Occipital lobe (tissue), 2 donors: Measurements from ENCODE around the gene MAP3K2. TPM values are rescaled to one million over a fixed set of nuclear protein-coding genes. Genes with fewer than 3 reads are reported as not detected.

Source experiments
- DNase-seq: peaks from one replicate; lab custom pipeline; 2025; lab: John Stamatoyannopoulos, UW
- total RNA-seq: library from RNA; depleted of rRNA; stranded (reverse); fragments of >200 nt; gene quantifications from one replicate; pipeline ENCODE4 v1.2.3, GENCODE V29; 2014

The MAP3K2 gene
- 62.1 TPM for total RNA-seq

GRCh38 chr2:127387655-127388422, at the start of gene MAP3K2:
Gene MAP3K2, minus strand, starts transcription at chr2:127387975. Its CDS starts 44,846 bp downstream, at chr2:127343129.
- peak; percentile 87 for DNase-seq

GRCh38 chr2:127437056-127437455, 49.3 kb upstream of the MAP3K2 start:
- no peak for DNase-seq

GRCh38 chr2:127434515-127434914, 46.7 kb upstream of the MAP3K2 start:
- DNase-seq: no peak

GRCh38 chr2:127431408-127432023, 43.7 kb upstream of the MAP3K2 start:
- no peak for DNase-seq

- no peak for DNase-seq
Measured at GRCh38 chr2:127429844-127430425, 42.2 kb upstream of the MAP3K2 start.

GRCh38 chr2:127429291-127429690, 41.5 kb upstream of the MAP3K2 start:
- DNase-seq: no peak

GRCh38 chr2:127428815-127429109, 41.0 kb upstream of the MAP3K2 start:
- no peak for DNase-seq

- DNase-seq: no peak
Measured at GRCh38 chr2:127428057-127428814, 40.5 kb upstream of the MAP3K2 start.

- no peak for DNase-seq
Measured at GRCh38 chr2:127427376-127428056, 39.7 kb upstream of the MAP3K2 start.

GRCh38 chr2:127426501-127427354, 39.0 kb upstream of the MAP3K2 start:
- DNase-seq: no peak

- DNase-seq: no peak
Measured at GRCh38 chr2:127425540-127426490, 38.0 kb upstream of the MAP3K2 start.

GRCh38 chr2:127424598-127425520, 37.1 kb upstream of the MAP3K2 start:
- DNase-seq: no peak

GRCh38 chr2:127423880-127424279, 36.1 kb upstream of the MAP3K2 start:
- no peak for DNase-seq

GRCh38 chr2:127423478-127423843, 35.7 kb upstream of the MAP3K2 start:
- DNase-seq: no peak

- DNase-seq: no peak
Measured at GRCh38 chr2:127422559-127423477, 35.0 kb upstream of the MAP3K2 start.

- no peak for DNase-seq
Measured at GRCh38 chr2:127421871-127422558, 34.2 kb upstream of the MAP3K2 start.
